MM.1S (cell line): ENCODE results near the gene NAP1L5.

ENCODE experiments used
- EZH2 ChIP-seq: fragments of 300-600 bp; sonication (generic); optimal IDR thresholded peaks from 2 replicates; pipeline ENCODE3; 2017; ENCODE audit warnings: low read depth, mild to moderate bottlenecking, antibody characterized with exemption, low read length, mixed read lengths
- EZH2phosphoT487 ChIP-seq: fragments of 300-600 bp; sonication (generic); IDR thresholded peaks from 2 replicates; pipeline ENCODE4 v1.6.1; 2018; ENCODE audit warnings: antibody characterized with exemption, low read length
- TF ChIP-seq, protein P1 (sequence below): fragments of 300-600 bp; sonication (generic); IDR thresholded peaks from 2 replicates; pipeline ENCODE4 v1.5.1; 2016; ENCODE audit warnings: antibody characterized with exemption, low read length, mixed read lengths

DNA sequence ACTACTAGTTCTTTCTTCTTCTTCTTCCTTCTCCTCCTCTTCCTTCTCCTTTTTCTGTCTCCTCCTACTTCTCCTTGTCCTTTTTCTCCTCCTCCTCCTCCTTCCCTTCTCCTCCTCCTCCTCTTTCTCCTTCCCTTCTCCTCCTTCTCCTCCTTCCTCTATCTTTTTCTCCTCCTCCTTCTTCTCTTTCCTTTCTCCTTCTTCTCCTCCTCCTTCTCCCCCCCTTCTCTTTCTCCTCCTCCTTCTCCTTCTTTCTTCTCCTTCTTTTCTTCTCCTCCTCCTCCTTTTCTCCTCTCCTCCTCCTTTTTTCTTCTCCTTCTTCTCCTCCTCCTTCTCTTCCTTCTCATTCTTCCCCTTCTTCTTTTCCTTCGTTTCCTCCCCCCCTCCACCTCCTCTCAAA lies 21.8 kb upstream of the NAP1L5 start:
- TF ChIP-seq, protein P1, sequence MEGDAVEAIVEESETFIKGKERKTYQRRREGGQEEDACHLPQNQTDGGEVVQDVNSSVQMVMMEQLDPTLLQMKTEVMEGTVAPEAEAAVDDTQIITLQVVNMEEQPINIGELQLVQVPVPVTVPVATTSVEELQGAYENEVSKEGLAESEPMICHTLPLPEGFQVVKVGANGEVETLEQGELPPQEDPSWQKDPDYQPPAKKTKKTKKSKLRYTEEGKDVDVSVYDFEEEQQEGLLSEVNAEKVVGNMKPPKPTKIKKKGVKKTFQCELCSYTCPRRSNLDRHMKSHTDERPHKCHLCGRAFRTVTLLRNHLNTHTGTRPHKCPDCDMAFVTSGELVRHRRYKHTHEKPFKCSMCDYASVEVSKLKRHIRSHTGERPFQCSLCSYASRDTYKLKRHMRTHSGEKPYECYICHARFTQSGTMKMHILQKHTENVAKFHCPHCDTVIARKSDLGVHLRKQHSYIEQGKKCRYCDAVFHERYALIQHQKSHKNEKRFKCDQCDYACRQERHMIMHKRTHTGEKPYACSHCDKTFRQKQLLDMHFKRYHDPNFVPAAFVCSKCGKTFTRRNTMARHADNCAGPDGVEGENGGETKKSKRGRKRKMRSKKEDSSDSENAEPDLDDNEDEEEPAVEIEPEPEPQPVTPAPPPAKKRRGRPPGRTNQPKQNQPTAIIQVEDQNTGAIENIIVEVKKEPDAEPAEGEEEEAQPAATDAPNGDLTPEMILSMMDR: no peak
- TF ChIP-seq EZH2 (no peak), EZH2phosphoT487 (no peak)
